Measurements from ENCODE around the gene RARG.

DNA sequence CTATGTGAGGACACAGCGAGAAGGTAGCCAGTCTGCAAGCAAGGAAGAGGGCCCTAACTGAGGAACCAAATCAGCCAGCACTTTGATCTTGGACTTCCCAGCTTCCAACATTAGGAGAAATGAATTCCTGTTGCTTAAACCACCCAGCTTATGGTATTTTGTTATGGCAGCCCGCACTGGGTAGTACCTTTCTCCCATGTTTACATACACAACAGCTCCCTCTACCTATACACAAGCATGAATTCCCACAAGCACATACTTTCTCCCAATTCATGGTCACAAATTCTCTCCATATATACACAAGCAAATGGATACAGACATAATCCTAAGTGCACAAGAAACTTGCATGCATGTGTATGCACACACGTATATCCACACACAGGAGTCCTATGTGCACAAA lies 32.3 kb downstream of the RARG start:
- TF ChIP-seq, protein P1, sequence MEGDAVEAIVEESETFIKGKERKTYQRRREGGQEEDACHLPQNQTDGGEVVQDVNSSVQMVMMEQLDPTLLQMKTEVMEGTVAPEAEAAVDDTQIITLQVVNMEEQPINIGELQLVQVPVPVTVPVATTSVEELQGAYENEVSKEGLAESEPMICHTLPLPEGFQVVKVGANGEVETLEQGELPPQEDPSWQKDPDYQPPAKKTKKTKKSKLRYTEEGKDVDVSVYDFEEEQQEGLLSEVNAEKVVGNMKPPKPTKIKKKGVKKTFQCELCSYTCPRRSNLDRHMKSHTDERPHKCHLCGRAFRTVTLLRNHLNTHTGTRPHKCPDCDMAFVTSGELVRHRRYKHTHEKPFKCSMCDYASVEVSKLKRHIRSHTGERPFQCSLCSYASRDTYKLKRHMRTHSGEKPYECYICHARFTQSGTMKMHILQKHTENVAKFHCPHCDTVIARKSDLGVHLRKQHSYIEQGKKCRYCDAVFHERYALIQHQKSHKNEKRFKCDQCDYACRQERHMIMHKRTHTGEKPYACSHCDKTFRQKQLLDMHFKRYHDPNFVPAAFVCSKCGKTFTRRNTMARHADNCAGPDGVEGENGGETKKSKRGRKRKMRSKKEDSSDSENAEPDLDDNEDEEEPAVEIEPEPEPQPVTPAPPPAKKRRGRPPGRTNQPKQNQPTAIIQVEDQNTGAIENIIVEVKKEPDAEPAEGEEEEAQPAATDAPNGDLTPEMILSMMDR (conservative IDR thresholded peaks at IDR 0.05; ENCODE audit: low read depth, low read length): no peak
- TF ChIP-seq POLR2A (IDR thresholded peaks at IDR 0.05; ENCODE audit: low read depth, low read length) (no peak), MXI1 (IDR thresholded peaks at IDR 0.05; ENCODE audit: borderline replicate concordance, low read depth, low read length) (no peak), RFX5 (IDR thresholded peaks at IDR 0.05; ENCODE audit: low read depth, low read length) (no peak), SMC3 (IDR thresholded peaks at IDR 0.05; ENCODE audit: low read depth, low read length) (no peak), BHLHE40 (IDR thresholded peaks at IDR 0.05; ENCODE audit: low read depth, low read length) (no peak), RAD21 (IDR thresholded peaks at IDR 0.05; ENCODE audit: low read length) (no peak), MAZ (IDR thresholded peaks at IDR 0.05; ENCODE audit: borderline replicate concordance, low read depth, low read length) (no peak), CHD1 (IDR thresholded peaks at IDR 0.05; ENCODE audit: low read depth, low read length) (no peak)
- TF ChIP-seq, protein P2, sequence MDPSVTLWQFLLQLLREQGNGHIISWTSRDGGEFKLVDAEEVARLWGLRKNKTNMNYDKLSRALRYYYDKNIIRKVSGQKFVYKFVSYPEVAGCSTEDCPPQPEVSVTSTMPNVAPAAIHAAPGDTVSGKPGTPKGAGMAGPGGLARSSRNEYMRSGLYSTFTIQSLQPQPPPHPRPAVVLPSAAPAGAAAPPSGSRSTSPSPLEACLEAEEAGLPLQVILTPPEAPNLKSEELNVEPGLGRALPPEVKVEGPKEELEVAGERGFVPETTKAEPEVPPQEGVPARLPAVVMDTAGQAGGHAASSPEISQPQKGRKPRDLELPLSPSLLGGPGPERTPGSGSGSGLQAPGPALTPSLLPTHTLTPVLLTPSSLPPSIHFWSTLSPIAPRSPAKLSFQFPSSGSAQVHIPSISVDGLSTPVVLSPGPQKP (IDR thresholded peaks at IDR 0.05; ENCODE audit: borderline replicate concordance, low read depth, low read length): no peak
